Heart left ventricle (tissue), 16 donors: ENCODE results near the gene CENPA. TPM values are rescaled to one million over a fixed set of nuclear protein-coding genes. Genes with fewer than 3 reads are reported as not detected.
A peak's percentile ranks its signal among the peaks of the same experiment; 100 is the strongest.
"Not testable (repeated sequence)": the region's sequence is repeated elsewhere in the genome, so short reads cannot be mapped to it uniquely, and the experiment has no call there.

Experiments
- ATAC-seq, 4 donors: fragments of 200-7000 bp; cut with Tn5 transposase; one replicate each; pipeline ENCODE4 v1.9.1; 2020 to 2022; ENCODE audit warnings: moderate library complexity in 4 of 4, mild to moderate bottlenecking in 3 of 4, moderate number of reproducible peaks in 1 of 4
- DNase-seq, 5 donors: peaks; one replicate each; pipeline ENCODE4 v3.0.0-alpha.2; 2020
- H3K27ac ChIP-seq, 12 donors: fragments of 200-600 bp; sonication (generic) in 4 of 12; one replicate each; pipeline versions ENCODE4 v1.5.0 to v1.8.0; 2016 to 2022; ENCODE audit warnings: mild to moderate bottlenecking in 2 of 12
- H3K27me3 ChIP-seq, 9 donors: fragments of 200-600 bp; sonication (generic) in 2 of 9; one replicate each; pipeline versions ENCODE4 v1.5.1 to v1.8.0; 2016 to 2022; ENCODE audit warnings: mild to moderate bottlenecking in 3 of 9
- H3K36me3 ChIP-seq, 9 donors: fragments of 200-600 bp; sonication (generic) in 2 of 9; one replicate each; pipeline versions ENCODE4 v1.5.0 to v1.8.0; 2018 to 2022; ENCODE audit warnings: mild to moderate bottlenecking in 2 of 9
- H3K4me1 ChIP-seq, 12 donors: fragments of 200-600 bp; sonication (generic) in 4 of 12; one replicate each; pipeline versions ENCODE4 v1.5.0 to v1.8.0; 2016 to 2022; ENCODE audit warnings: mild to moderate bottlenecking in 3 of 12
- H3K4me3 ChIP-seq, 12 donors: fragments of 200-600 bp; sonication (generic) in 4 of 12; one replicate each; pipeline versions ENCODE4 v1.5.0 to v1.8.0; 2017 to 2022; ENCODE audit warnings: mild to moderate bottlenecking in 9 of 12, moderate library complexity in 4 of 12
- H3K9me3 ChIP-seq, 12 donors: fragments of 200-600 bp; sonication (generic) in 4 of 12; one replicate each; pipeline versions ENCODE4 v1.5.0 to v1.8.0; 2016 to 2022; ENCODE audit warnings: mild to moderate bottlenecking in 1 of 12
- POLR2A ChIP-seq, 2 donors: fragments of 450-650 bp; IDR thresholded peaks; one replicate each; pipeline ENCODE4 v1.6.1; 2017; ENCODE audit warnings: antibody characterized with exemption in 2 of 2, mild to moderate bottlenecking in 2 of 2, moderate library complexity in 2 of 2
- WGBS, 4 donors: extraction: QIAGEN DNeasy Blood & Tissue Kit in 2 of 4; methylation state at CpG; one replicate each; pipeline versions ENCODE4 v1.1.5 to v1.1.7; 2013 to 2018; 5-methylcytosine and 5-hydroxymethylcytosine counted together
- intact Hi-C, 10 donors: fragments of 100-400 bp; cut with DNase I; formaldehyde crosslinking; loops; one replicate each; pipeline versions ENCODE4 v1.11.1 to v1.14.2; 2022
- polyA plus RNA-seq, 2 donors: library from polyadenylated mRNA; stranded (reverse); fragments of 200-250 nt; gene quantifications; one replicate each; pipeline ENCODE4 v1.2.3, GENCODE V29; 2013
- total RNA-seq, 9 donors: library from RNA; depleted of rRNA in 2 of 9; stranded (reverse); fragments of >200 nt in 2 of 9; fragmentation: NEBNext Ultra II Directional in 3 of 9; extraction: Animal tissue kit (Norgen Biotek cat#: 25700) in 3 of 9; gene quantifications; one replicate each; pipeline versions ENCODE4 v1.1.0 to v1.2.4, GENCODE V29; 2016 to 2023
- TF ChIP-seq, protein P1 (sequence below), 12 donors: fragments of 200-600 bp; sonication (generic) in 4 of 12; IDR thresholded peaks; one replicate each; pipeline versions ENCODE4 v1.5.0 to v1.8.0; 2018 to 2022; ENCODE audit warnings: antibody characterized with exemption in 12 of 12, mild to moderate bottlenecking in 5 of 12
- donor health status: ischemic (EF 13 %, LVEDD 7.1; RV severe dilation, severe dysfunction).
- donor health status: healthy with polysubstance abuse.
- donor health status: DM: no; HTN: yes; CAD: no.
- donor health status: DM: no; HTN: no; CAD: no.
- donor health status: ischemic (EF 25% LVEDD 6.9; RV normal size, moderate dysfunction).
- donor health status: ischemic (EF 25% LVEDD 5.7; RV mildly dilated, moderate dysfunction).
- donor health status: healthy.
- donor health status: DM: yes; HTN: yes; CAD: no.
- donor health status: ischemic (EF 35%, LVEDD 5.7; RV mildly dilated, moderate dysfunction).
- donor health status: nonischemic (EF 11% LVEDD 7.7; RV severe dilation, severe dysfunction).
- donor health status: DM: yes; HTN: yes; CAD: no.
- donor health status: PGD.
- donor health status: ischemic (EF 29% LVEDD 5.4; RV normal size, mild dysfunction).
- donor health status: nonischemic (EF 23%, LVEDD 6.1; RV moderate dilation, normal function).

The CENPA gene
- total and polyA plus RNA-seq, 11 donors: 0.25 to 26.8 (median 3.2) TPM; not detected in 1

DNA sequence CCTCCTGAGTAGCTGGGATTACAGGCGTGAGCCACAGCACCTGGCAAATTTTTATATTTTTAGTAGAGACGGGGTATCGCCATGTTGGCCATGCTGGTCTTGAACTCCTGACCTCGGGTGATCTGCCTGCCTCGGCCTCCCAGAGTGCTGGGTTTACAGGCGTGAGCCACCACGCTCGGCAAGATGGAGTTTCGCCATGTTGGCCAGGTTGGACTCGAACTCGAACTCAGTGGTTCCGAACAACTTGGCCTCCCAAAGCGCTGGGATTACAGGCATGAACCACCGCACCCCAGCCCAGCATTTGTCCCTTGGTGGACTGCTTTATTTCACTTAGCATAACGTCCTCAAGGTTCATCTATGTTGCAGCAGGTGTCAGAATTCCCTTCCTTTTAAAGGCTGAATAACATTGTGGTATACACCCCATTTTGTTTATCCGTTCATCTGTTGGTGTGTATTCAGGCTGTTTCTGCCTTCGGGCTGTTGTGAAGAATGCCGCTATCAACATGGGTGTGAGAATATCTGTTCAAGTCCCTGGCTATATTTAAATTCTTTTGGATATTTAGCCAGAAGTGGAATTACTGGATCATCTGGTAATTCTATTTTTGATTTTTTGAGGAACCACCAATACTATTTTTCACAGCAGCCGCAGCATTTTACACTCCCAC, 1.2 kb upstream of the CENPA start:
- no peak for TF ChIP-seq POLR2A (IDR thresholded peaks at IDR 0.05)
- TF ChIP-seq, protein P1, sequence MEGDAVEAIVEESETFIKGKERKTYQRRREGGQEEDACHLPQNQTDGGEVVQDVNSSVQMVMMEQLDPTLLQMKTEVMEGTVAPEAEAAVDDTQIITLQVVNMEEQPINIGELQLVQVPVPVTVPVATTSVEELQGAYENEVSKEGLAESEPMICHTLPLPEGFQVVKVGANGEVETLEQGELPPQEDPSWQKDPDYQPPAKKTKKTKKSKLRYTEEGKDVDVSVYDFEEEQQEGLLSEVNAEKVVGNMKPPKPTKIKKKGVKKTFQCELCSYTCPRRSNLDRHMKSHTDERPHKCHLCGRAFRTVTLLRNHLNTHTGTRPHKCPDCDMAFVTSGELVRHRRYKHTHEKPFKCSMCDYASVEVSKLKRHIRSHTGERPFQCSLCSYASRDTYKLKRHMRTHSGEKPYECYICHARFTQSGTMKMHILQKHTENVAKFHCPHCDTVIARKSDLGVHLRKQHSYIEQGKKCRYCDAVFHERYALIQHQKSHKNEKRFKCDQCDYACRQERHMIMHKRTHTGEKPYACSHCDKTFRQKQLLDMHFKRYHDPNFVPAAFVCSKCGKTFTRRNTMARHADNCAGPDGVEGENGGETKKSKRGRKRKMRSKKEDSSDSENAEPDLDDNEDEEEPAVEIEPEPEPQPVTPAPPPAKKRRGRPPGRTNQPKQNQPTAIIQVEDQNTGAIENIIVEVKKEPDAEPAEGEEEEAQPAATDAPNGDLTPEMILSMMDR (IDR thresholded peaks at IDR 0.05): no peak
- H3K27me3 ChIP-seq: no peaks in the 10 kb centered on the region
- ATAC-seq: no peak
- intact Hi-C loops: loop anchor here in 1 of 10 donors (1.0 kb wide), 1 partner anchor 12 kb away; no protein-coding TSS in a partner anchor
- 92 to 95% (median 94%) methylated on average over 16 to 19 of the region's 19 CpGs for WGBS, 4 donors
- no peaks in the 10 kb centered on the region for H3K9me3 ChIP-seq
- peaks cover 0 to 25% (median 7%) of the 10 kb centered on the region in 12 donors for H3K4me1 ChIP-seq
- H3K27ac ChIP-seq: no peak overlapping the region
- no peak for DNase-seq
- H3K4me3 ChIP-seq: peak overlapping the region in 7 of 12 donors; percentile 63 to 86 (median 76)
- peaks cover 0 to 22% (median 16%) of the 10 kb centered on the region in 9 donors for H3K36me3 ChIP-seq

DNA sequence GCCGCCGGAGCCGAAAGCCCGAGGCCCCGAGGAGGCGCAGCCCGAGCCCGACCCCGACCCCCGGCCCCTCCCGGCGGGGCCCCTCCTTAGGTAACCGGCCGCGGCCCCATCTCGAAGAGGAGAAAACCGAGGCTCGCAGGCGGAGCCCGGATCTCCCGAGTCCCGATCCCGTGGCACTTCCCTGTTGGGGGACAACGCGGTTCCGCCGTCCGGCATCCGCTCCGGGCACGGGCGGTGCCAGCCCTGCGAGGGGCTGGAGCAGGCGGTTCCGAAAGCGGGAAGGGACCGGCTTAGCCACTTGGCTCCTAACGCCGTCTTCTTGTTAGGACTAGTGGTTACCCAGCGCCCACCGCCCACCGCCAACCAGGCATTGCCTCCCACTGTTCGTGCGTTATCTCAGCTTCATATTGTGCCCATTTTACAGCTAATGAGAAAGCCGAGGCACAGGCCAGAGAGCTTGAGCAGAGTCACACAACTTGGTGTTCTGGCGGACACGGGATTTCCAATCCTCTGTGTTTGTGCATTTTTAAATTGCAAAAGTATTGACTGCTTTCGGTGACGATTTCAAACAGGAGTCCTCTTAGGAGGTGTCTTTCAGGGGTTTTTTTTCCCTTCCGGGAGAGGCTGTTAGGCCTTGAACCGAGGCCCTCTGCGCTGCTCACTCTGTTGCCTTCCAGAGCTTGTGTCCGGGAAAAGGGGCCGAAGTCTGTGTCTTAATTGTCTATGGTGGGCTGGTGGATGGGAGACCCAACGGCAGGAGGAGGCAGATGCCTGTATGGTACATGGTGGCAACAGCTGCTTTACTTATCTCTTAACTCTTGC, 562 bp downstream of the CENPA start:
- H3K36me3 ChIP-seq: peaks cover 0 to 5% (median 0%) of the 10 kb centered on the region in 9 donors
- peaks cover 0 to 9% (median 0%) of the 10 kb centered on the region in 12 donors for H3K9me3 ChIP-seq
- TF ChIP-seq POLR2A (IDR thresholded peaks at IDR 0.05): no peak
- TF ChIP-seq, protein P1 (IDR thresholded peaks at IDR 0.05): no peak
- 3 to 5% (median 4%) methylated on average over 45 to 55 of the region's 55 CpGs for WGBS, 4 donors
- no peaks in the 10 kb centered on the region for H3K27me3 ChIP-seq
- intact Hi-C loops: no loop called here
- H3K4me1 ChIP-seq: peaks cover 0 to 25% (median 7%) of the 10 kb centered on the region in 12 donors
- ATAC-seq (peak in 1 of 4 donors; percentile 6), DNase-seq (peak in 2 of 5 donors; percentile 47 to 74)
- peak overlapping the region; percentile 53 to 86 (median 70) for H3K4me3 ChIP-seq
- H3K27ac ChIP-seq: peak overlapping the region in 1 of 12 donors; percentile 35

DNA sequence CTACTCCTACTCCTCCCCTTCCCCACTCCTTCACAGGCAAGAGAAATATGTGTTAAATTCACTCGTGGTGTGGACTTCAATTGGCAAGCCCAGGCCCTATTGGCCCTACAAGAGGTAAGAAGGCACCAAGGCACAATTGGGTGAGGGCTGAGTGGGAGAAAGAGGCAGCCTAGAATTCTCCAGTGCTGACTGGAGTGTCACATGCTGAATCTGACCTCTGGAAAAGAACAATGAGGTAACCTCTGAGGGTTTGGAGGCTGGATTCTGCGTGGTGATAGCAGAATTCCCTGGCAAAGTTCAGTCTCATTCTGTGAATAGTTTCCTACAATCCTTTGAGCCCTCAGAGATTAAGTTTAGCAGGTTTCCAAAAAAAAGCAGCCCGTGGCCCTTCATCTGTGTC, 6.9 kb downstream of the CENPA start:
- Histone ChIP-seq H3K36me3 (no peaks in the 10 kb centered on the region), H3K4me3 (peak overlapping the region in 2 of 12 donors; percentile 6 to 10), H3K4me1 (peaks cover 0 to 7% (median 0%) of the 10 kb centered on the region in 12 donors), H3K9me3 (peaks cover 0 to 11% (median 0%) of the 10 kb centered on the region in 12 donors), H3K27me3 (no peaks in the 10 kb centered on the region), H3K27ac (peak overlapping the region in 3 of 12 donors; percentile 7 to 42 (median 38))
- ATAC-seq (peak in 2 of 4 donors; percentile 47 to 71), DNase-seq (no peak)
- TF ChIP-seq, protein P1 (IDR thresholded peaks at IDR 0.05): no peak
- TF ChIP-seq POLR2A (IDR thresholded peaks at IDR 0.05): no peak
- WGBS, 4 donors: 51 to 69% (median 58%) methylated on average over 3 of the region's 3 CpGs
- intact Hi-C loops: no loop called here

DNA sequence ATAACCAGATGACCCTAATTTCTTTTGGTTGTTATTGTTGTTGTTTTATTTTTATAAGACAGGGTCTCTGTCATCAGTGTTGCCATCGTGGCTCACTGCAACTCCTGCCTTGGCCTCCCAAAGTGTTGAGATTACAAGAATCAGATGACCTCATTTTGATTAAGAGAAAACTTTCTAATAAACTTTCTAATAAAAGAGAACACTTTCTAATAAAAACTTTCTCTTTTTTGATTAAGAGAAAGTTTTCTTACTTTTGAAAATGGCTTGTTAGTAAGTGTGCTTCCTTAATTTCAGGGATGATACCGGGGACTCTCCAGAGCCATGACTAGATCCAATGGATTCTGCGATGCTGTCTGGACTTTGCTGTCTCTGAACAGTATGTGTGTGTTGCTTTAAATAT, 7.7 kb downstream of the CENPA start:
- WGBS, 4 donors: 81 to 87% (median 85%) methylated on average over 3 of the region's 3 CpGs
- peak overlapping the region in 1 of 12 donors; percentile 6 for H3K4me3 ChIP-seq
- peaks cover 0 to 11% (median 0%) of the 10 kb centered on the region in 12 donors for H3K9me3 ChIP-seq
- no peak for TF ChIP-seq POLR2A (IDR thresholded peaks at IDR 0.05)
- TF ChIP-seq, protein P1 (IDR thresholded peaks at IDR 0.05): no peak
- ATAC-seq: no peak
- intact Hi-C loops: no loop called here
- H3K27ac ChIP-seq: peak overlapping the region in 1 of 12 donors; percentile 42
- DNase-seq: no peak
- H3K27me3 ChIP-seq: no peaks in the 10 kb centered on the region
- H3K36me3 ChIP-seq: no peaks in the 10 kb centered on the region
- peaks cover 0 to 4% (median 0%) of the 10 kb centered on the region in 12 donors for H3K4me1 ChIP-seq

DNA sequence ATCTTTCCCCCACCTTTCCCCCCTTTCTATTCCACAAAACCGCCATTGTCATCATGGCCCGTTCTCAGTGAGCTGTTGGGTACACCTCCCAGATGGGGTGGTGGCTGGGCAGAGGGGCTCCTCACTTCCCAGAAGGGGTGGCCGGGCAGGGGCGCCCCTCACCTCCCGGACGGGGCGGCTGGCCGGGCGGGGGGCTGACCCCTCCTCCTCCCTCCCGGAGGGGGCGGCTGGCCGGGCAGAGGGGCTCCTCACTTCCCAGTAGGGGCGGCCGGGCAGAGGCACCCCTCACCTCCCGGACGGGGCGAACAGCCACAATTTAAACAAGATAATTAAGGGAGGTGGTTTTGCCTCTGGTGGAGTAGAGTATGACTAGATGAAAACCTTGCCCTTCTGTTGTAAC, 9.3 kb downstream of the CENPA start:
- intact Hi-C loops, H3K27ac ChIP-seq, H3K4me3 ChIP-seq, H3K27me3 ChIP-seq, DNase-seq, ATAC-seq, H3K4me1 ChIP-seq, H3K36me3 ChIP-seq: not testable (repeated sequence)
- 95 to 98% (median 97%) methylated on average over 17 of the region's 17 CpGs for WGBS, 4 donors
- H3K9me3 ChIP-seq: peaks cover 0 to 11% (median 0%) of the 10 kb centered on the region in 12 donors
